Panc1 (cell line): ENCODE results near the gene TMED5.

Source experiments
- CTCF ChIP-seq: fragments of 450-650 bp; IDR thresholded peaks from 2 replicates; pipeline ENCODE4 v1.5.1; 2017; ENCODE audit warnings: mild to moderate bottlenecking
- POLR2AphosphoS5 ChIP-seq: IDR thresholded peaks from 2 replicates; pipeline ENCODE4 v1.6.1; 2012; ENCODE audit warnings: mild to moderate bottlenecking, low read depth, low read length, moderate library complexity

GRCh38 chr1:93177991-93178390, 2.2 kb downstream of the TMED5 start:
- TF ChIP-seq CTCF (no peak), POLR2AphosphoS5 (no peak)
